ENCODE results near the gene SLC4A7.
"Not testable (repeated sequence)": the region's sequence is repeated elsewhere in the genome, so short reads cannot be mapped to it uniquely, and the experiment has no call there.

Gene SLC4A7

GRCh38 chr3:27360113-27361078 is 123.8 kb downstream of the SLC4A7 start:
- no peak for DNase-seq (ENCODE audit: low spot score)

DNA sequence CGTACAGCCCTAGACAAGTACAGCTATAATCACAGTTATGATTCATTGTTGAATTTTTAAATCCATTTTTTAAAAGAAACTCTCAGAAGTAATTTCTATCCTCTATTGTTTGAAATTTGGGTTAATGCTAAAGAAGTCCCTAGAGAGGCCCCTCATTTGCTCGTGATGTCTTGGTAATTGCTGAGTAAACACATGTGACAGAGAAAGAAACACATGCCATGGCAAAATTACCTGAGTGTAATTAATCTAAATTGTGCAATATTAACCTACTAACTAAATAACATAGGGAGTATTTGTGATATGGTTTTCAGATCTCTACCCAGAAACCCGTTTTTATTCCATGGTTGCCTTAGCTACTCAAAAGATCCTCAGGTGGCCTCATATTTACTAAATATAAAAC is 125.8 kb downstream of the SLC4A7 start:
- DNase-seq (ENCODE audit: low spot score) = no peak

GRCh38 chr3:27357665-27358258 is 126.4 kb downstream of the SLC4A7 start:
- peak; percentile 58 for DNase-seq (ENCODE audit: low spot score)

- no peak for DNase-seq (ENCODE audit: low spot score)
These were observed 127.2 kb downstream of the SLC4A7 start for GRCh38 chr3:27356976-27357375.

GRCh38 chr3:27354588-27355203 is 129.5 kb downstream of the SLC4A7 start:
- DNase-seq (ENCODE audit: low spot score) = no peak

- no peak for DNase-seq (ENCODE audit: low spot score)
These were observed 130.0 kb downstream of the SLC4A7 start for GRCh38 chr3:27354161-27354560.

GRCh38 chr3:27353221-27353620 is 131.0 kb downstream of the SLC4A7 start:
- DNase-seq (ENCODE audit: low spot score) = no peak

DNA sequence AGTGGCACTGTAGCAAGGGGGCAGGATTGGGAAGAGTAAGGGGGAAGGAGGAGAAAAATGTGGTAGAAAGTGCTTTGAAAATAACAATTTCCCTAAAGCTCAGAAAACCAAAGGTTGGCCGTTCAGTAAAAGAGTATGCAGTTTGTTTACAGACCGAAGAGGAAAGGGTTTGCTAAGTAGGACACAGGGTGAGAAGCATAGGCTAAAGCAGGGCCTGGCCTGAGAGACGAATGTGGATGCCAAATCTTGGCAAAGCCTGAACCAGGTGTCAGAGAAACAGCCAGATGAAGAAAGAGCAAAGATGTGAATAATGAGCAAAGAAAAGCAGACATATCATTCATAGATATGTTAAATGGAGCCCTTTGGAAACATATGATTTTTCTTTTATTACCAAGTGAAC is 132.1 kb downstream of the SLC4A7 start:
- DNase-seq (ENCODE audit: low spot score) = no peak

DNA sequence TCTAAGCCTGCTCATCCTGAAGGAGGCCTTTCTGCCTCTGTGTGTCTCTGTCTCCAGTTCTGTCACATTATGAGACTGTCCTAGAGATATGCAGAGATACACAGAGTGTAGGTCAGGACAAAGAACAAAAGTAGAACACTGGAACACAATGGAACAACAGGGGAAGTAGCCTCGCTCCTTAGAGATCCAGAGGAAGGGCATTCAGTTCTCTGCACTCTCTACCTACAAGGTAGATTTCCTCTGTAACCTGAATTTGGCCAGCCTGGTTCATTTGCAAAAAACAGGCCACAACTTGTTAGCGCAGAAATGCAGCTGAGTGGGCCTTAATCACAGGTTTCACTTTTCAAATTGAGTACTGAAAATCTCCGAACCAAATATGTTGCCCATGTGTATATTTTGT is 134.4 kb downstream of the SLC4A7 start:
- no peak for DNase-seq (ENCODE audit: low spot score)

DNA sequence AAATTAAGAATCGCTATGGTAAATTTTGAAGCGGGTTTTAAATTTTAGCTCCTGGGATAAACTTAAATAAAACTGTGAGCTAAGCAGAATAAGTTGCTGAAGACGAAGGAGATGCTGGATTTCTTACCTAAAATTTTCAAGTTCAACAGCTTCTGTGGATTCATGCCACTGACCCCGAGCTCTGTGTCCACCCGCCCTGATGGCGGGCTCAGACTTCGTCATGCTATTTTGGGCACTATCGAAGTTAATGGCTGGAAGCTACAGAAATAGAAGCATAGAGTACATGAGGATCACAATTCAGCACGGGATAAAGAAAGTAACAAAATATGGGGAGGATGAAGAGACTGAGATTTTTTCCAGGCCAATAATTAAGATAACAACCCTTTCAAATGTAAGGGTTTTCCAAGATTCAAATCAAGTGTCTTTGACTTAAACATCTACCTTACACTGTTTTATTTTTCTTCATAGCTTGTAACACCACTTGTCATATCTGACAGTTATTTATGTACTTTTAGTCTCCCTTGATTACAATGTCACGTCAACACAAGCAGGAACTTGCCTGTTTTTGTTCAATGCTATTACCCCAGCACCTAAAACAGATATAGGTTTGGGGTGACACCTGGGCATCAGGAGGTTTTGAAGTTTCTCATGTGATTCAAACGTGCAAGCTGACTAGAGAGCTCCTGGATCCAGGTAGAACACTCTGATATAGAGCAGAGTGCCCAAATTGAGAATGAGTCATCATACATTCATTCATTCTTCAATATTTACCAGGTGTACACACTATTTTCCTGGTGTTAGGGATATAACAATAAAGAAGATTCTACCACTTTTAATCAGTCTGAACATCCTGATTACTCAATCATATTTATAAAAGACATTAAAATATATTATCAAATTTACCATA is 138.0 kb downstream of the SLC4A7 start:
- no peak for DNase-seq (ENCODE audit: low spot score)

DNA sequence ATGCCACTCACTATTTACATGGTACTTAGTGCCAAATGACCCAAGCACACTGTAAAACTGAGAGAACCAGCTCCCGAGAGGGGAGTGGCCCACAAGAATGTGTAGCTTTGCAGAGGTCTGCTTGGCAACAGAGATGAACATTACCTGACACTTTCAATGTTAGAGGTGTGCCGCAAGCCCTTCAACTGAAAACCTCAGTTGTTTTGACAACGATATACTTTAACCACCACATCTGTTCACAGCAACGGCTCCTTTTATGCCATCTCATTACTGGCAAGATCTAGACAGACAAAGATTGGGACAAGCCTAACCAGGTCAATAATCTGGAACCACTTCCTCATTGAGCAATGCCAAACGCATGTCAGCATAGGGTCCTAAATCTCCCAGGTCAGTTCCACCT is 138.7 kb downstream of the SLC4A7 start:
- DNase-seq (ENCODE audit: low spot score) = no peak

DNA sequence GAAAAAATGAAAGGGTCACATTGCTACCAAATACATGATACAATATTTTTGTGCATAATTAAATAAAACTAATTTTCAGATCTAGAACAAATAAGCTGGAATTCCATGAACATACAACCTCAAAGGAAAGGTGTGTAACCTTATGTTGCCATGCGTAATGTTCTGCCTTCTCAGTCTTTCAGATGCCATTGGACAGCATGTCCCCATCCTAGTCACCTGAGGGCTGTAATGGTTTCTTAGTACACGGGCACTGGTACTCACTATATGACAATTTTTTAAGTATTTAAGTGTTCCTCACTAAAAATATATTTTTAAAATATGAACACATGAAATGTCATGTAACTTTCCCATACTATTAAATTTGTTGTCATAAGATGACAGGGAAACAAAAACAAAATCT is 139.1 kb downstream of the SLC4A7 start:
- DNase-seq (ENCODE audit: low spot score) = no peak

GRCh38 chr3:27344192-27344591 is 140.0 kb downstream of the SLC4A7 start:
- no peak for DNase-seq (ENCODE audit: low spot score)

- no peak for DNase-seq (ENCODE audit: low spot score)
These were observed 141.9 kb downstream of the SLC4A7 start for GRCh38 chr3:27342267-27342666.

DNA sequence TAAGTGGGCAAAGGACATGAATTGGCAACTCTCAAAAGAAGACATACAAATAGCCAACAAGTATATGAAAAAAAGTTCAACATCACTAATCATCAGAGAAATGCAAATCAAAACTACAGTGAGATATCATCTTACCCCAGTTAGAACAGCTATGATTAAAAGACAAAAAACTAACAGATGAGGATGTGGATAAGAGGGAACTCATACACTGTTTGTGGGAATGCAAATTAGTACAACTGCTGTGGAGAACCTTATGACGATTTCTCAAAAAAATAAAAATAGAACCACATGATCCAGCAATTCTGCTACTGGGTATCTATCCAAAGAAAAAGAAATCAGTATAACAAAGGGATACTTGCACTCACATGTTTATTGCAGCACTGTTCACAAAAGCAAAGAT is 143.7 kb downstream of the SLC4A7 start:
- no peak for DNase-seq (ENCODE audit: low spot score)

DNA sequence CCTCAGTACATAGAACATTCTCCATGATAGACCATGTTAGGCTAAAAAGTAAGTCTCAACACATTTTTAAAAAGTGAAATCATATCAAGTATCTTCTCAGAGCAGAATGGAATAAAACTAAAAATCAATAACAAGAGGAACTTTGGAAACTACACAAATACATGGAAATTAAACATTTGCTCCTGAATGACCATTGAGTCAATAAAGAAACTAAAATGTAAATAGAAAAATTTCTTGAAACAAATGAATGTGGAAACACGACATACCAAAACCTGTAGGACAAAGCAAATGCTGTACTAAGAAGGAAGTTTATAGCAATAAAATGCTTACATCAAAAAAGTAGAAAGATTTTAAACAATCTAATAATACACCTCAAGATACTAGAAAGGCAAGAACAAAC is 148.6 kb downstream of the SLC4A7 start:
- DNase-seq (ENCODE audit: low spot score) = no peak

- DNase-seq (ENCODE audit: low spot score) = no peak
These were observed 150.3 kb downstream of the SLC4A7 start for GRCh38 chr3:27333843-27334242.

GRCh38 chr3:27328982-27329762 is 155.0 kb downstream of the SLC4A7 start:
- DNase-seq (ENCODE audit: low spot score) = not testable (repeated sequence)

DNA sequence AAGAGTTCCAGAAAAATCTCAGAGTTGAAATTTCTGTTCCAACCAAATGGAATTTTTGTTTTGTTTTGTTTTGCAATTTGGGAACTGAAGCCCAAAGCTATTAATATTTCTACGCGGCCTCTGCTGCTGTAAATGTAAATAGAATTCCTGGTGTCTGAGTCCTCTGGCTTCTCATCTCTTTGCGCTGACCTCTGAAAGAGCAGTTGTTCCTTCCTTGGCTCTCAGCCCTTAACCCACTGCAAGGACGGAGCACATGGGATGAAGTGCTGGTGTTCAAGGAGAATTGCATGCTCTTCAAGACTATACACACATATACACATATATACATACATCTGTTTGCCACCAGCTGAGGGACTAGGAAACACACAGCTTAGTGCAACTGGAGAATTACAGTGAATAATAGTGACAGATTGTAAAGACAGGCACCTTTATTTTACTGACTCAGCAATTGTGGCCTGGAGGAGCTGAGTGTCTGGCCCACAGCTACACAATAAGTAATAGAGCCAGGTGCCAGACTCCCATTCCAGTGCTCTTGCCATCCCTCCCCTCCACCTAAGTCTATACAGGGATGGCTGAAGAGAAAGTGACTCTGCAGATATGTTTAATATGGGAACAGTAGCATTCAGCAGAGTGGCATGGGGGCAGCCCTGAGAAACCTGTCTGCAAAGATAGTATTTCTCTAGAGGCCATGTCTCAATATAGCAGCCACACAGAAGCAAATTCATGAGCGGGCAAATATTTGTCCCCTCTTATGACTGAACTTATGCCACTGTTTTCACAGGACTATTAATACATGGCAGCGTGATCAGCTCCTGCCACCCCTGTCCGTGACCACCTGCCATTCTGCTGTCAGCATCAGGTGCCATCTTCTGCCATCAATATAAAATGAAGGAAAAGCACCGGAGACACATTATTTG is 157.3 kb downstream of the SLC4A7 start:
- DNase-seq (ENCODE audit: low spot score) = no peak

DNA sequence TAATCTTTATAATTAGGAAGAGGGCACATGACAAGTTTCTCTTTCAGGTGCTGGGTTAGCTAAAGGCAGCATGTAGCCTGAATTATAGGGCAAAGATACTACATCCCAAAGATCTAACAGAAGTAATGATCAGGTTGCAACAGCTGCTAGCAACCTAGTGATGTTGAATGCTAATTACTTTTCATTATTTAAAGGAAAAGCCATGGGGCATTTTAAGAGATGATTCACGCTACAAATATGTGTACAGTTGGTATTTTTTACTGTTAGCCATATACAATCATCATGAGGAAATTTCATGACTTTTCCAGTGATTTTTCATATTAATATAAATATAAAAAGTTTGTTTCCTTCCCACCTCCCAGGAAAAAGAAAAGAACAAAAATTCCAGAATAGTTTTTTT is 158.0 kb downstream of the SLC4A7 start:
- peak; percentile 3 for DNase-seq (ENCODE audit: low spot score)

Measured in RKO (cell line).